GM13977 (cell line): ENCODE data around the gene LSAMP.

Experiments
- DNase-seq: peaks from one replicate; pipeline ENCODE4 v3.0.0; 2012; ENCODE audit warnings: low spot score
- CTCF ChIP-seq: IDR thresholded peaks from 2 replicates; pipeline ENCODE4 v1.5.1; 2012; ENCODE audit warnings: mild to moderate bottlenecking, control low read depth; ENCODE audit not compliant: insufficient read depth; ENCODE audit errors: extremely low read depth, missing control alignments
- in situ Hi-C: fragments of 300-500 bp; cut with MboI; formaldehyde crosslinking; loops from one replicate; pipeline ENCODE4 v1.12.0; 2022; ENCODE audit warnings: low sequenced_read_pairs, low pct_unique_long_range_greater_than_20kb, mixed read lengths, inconsistent platforms; ENCODE audit not compliant: unreplicated experiment

Gene LSAMP

DNA sequence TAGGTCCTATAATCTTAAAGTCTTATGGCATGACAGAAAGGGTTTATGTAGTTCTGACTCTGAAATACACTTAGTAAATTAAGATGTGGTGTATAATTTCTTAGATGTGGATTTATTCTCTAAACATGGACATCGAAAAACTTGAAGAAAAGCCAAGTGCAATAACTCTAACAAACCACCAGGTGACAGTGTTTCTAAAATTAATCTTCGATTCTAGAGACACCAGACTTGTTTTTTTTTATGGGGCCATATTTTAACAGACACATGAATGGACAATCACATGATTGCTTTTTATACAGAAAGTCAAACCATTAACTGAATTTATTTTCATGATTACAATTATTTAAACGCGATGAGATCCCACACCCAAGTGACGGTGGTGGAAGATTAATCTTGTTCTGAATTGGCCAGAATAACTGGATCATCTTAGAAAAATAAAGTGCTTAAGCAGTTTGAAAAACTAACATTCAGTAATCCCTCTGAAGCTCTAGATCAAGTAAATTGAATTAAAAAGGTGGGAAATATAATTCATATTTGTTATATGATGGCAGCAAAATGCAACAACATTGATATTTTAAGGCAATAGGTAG lies 305.1 kb downstream of the LSAMP start:
- no peak for DNase-seq
- in situ Hi-C loops = loop anchor here (10.0 kb wide), 1 partner anchor 615 kb away; no protein-coding TSS in a partner anchor
- TF ChIP-seq CTCF = peak; percentile 62

DNA sequence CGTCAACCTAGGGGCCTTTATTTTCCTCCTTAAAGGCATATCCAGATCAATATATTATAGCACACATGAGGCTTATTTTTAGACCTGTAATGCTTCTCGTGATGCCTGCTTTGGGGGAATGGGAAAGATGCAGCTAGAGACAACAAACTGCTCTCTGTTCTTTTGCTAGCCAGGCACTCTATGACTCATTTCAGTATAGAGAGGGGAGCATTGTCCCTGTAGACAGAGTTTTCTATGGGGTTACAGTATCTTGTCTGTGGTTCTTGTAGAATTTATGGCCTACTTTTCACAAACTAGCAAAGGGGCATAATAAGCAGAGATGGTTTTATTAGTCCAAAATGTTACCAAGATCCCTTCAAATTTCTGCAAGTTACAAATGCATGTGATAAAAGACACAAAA lies 305.6 kb downstream of the LSAMP start:
- in situ Hi-C loops = loop anchor here (10.0 kb wide), 1 partner anchor 615 kb away; no protein-coding TSS in a partner anchor
- DNase-seq = no peak
- no peak for TF ChIP-seq CTCF

DNA sequence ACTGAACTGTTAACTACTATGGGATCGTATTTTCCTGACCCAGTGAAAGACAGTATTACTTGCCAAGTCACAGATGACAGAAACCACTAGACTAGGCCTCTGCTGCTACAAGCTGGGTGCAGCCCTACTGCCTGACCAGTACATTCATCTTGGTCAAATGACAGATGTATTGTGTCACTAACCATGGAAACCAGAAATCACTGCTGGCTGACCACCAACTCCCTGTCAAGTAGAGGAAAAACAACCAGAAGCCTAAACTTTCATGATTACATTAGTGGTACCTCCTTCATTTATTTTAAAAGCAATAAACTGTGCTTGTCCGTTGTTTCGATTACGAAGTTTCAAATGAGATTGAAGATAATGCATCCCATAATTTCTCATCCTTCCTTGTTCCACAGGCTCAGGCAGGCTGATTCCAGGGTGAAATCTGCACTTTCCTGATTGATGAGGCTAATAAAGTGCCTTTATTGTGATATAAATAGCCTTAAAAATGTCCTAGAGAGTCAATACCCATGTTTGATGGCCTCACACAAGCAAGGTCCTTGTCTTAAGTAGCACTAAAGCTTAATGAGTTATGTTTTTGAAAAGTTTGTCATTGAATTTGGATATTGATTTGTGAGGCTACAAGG lies 309.7 kb downstream of the LSAMP start:
- DNase-seq = no peak
- TF ChIP-seq CTCF = no peak
- in situ Hi-C loops = no loop called here

GRCh38 chr3:116129187-116129946 lies 315.9 kb downstream of the LSAMP start:
- no peak for TF ChIP-seq CTCF
- in situ Hi-C loops = no loop called here
- no peak for DNase-seq

- DNase-seq = no peak
- no peak for TF ChIP-seq CTCF
- in situ Hi-C loops = no loop called here
These were observed 317.8 kb downstream of the LSAMP start for GRCh38 chr3:116127464-116127863.

DNA sequence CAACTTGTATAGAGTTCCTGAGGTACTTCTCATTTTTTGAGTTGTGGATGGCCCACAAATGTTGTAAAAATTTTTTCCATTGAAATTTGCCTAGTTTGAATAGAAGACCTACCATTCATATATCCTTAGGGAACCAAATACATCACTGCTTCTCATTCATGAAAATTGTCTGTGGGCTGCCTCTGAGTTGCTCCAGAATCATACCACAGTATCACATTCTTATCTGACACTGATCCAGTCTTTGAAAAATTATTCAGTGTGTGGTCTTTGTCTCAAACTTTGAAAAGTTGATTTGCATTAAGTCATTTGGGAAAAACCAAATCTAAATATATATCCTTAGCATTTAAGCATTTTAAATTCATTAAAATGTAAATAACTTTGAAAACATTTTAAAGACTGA lies 321.1 kb downstream of the LSAMP start:
- in situ Hi-C loops = no loop called here
- no peak for DNase-seq
- no peak for TF ChIP-seq CTCF
